HCT116 (cell line): ENCODE results near the gene VIPR1. TPM values are rescaled to one million over a fixed set of nuclear protein-coding genes. Genes with fewer than 3 reads are reported as not detected.

Experiments used
- ATAC-seq: fragments of 200-7000 bp; cut with Tn5 transposase; 2 replicates; pipeline ENCODE4 v1.9.1; 2020; ENCODE audit warnings: mild to moderate bottlenecking, moderate library complexity
- BruUV-seq: library from RNA; stranded (reverse); fragments of 400-500 nt; replicated peaks from 2 replicates; lab custom pipeline; 2021; lab: Mats Ljungman, UMichigan
- CTCF ChIA-PET: fragments of 300-600 bp; sonication (Branson Sonifier 250); formaldehyde crosslinking; loops from one replicate; lab custom pipeline; 2021; ENCODE audit warnings: antibody characterized with exemption; lab: Charles Lee
- POLR2A ChIA-PET: fragments of 300-600, 350-600 bp; sonication (Branson Sonifier 250); formaldehyde crosslinking; loops from one replicate; lab custom pipeline; 2021; ENCODE audit warnings: antibody characterized with exemption; lab: Charles Lee
- RAD21 ChIA-PET, 2 experiments: fragments of 300-600 bp; sonication (Branson Sonifier 250); formaldehyde crosslinking; loops; one replicate each; lab custom pipeline; 2023; ENCODE audit warnings: low total read pairs in 2 of 2; ENCODE audit not compliant: uncharacterized antibody in 2 of 2, unreplicated experiment in 2 of 2, low non-redundant PET in 1 of 2; lab: Charles Lee
- DNase-seq: peaks from one replicate; pipeline ENCODE4 v3.0.0-alpha.2; 2010; ENCODE audit warnings: low read depth, low spot score
- H2AFZ ChIP-seq: fragments of 200-600 bp; shearing (Covaris generic), sonication (generic); 2 replicates; pipeline ENCODE4 v1.6.1; 2017; ENCODE audit warnings: low read depth, mixed run types, mixed read lengths, antibody characterized with exemption, low read length; ENCODE audit not compliant: poor library complexity, severe bottlenecking
- H3K27ac ChIP-seq: 2 replicates; pipeline ENCODE4 v1.5.1; 2012; ENCODE audit warnings: low read depth, low read length
- H3K27me3 ChIP-seq: fragments of 200-600 bp; sonication (generic); 2 replicates; pipeline ENCODE4 v1.6.1; 2016; ENCODE audit warnings: mixed run types, low read length, mixed read lengths; ENCODE audit not compliant: insufficient read depth
- H3K36me3 ChIP-seq, 2 experiments: fragments of 200-500 bp in 1 of 2; fragments of 200-600 bp in 1 of 2; sonication (Bioruptor generic) in 1 of 2; sonication (generic) in 1 of 2; 2 replicates each; pipeline versions ENCODE4 v1.5.1 to v1.6.1; 2014 to 2016; ENCODE audit warnings: low read length in 2 of 2, inconsistent platforms in 1 of 2, mixed read lengths in 1 of 2, mixed run types in 1 of 2; ENCODE audit not compliant: insufficient read depth in 2 of 2, control insufficient read depth in 1 of 2
- H3K4me1 ChIP-seq, 2 experiments: fragments of 200-600 bp in 1 of 2; sonication (generic) in 1 of 2; 2 replicates each; pipeline versions ENCODE4 v1.5.1 to v1.6.1; 2012 to 2017; ENCODE audit warnings: low read length in 2 of 2, inconsistent platforms in 1 of 2, mild to moderate bottlenecking in 1 of 2, mixed read lengths in 1 of 2, mixed run types in 1 of 2, moderate library complexity in 1 of 2; ENCODE audit not compliant: insufficient read depth in 2 of 2, control insufficient read depth in 1 of 2
- H3K4me2 ChIP-seq: fragments of 200-600 bp; sonication (generic); 2 replicates; pipeline ENCODE4 v1.6.1; 2017; ENCODE audit warnings: mixed run types, low read length, mixed read lengths
- H3K4me3 ChIP-seq, 2 experiments: fragments of 200-600 bp in 1 of 2; sonication (generic) in 1 of 2; replicated peaks in 1 of 2; 2 replicates each; pipeline ENCODE4 v1.5.1; 2011 to 2016; ENCODE audit warnings: low read length in 2 of 2, control low read depth in 1 of 2, low read depth in 1 of 2, mild to moderate bottlenecking in 1 of 2, mixed read lengths in 1 of 2, mixed run types in 1 of 2
- H3K79me2 ChIP-seq: fragments of 200-600 bp; sonication (generic); 2 replicates; pipeline ENCODE4 v1.6.1; 2017; ENCODE audit warnings: mild to moderate bottlenecking, mixed run types, low read length, moderate library complexity, mixed read lengths; ENCODE audit not compliant: insufficient read depth
- H3K9ac ChIP-seq: fragments of 200-600 bp; sonication (generic); 2 replicates; pipeline ENCODE4 v1.6.1; 2016; ENCODE audit warnings: low read length, mixed read lengths
- H3K9me2 ChIP-seq: fragments of 200-600 bp; sonication (generic), shearing (Covaris generic); 2 replicates; pipeline ENCODE4 v1.6.1; 2017; ENCODE audit warnings: mixed run types, mild to moderate bottlenecking, moderate library complexity; ENCODE audit not compliant: insufficient read depth
- H3K9me3 ChIP-seq, 2 experiments: fragments of 200-500 bp in 1 of 2; fragments of 200-600 bp in 1 of 2; sonication (Bioruptor generic) in 1 of 2; sonication (generic) in 1 of 2; 2 replicates each; pipeline ENCODE4 v1.6.1; 2014 to 2017; ENCODE audit warnings: low read length in 2 of 2, mixed read lengths in 2 of 2, inconsistent platforms in 1 of 2, low read depth in 1 of 2, mild to moderate bottlenecking in 1 of 2, mixed run types in 1 of 2, moderate library complexity in 1 of 2; ENCODE audit not compliant: control insufficient read depth in 1 of 2, insufficient read depth in 1 of 2
- H4K20me1 ChIP-seq: fragments of 200-600 bp; sonication (generic), shearing (Covaris generic); 2 replicates; pipeline ENCODE4 v1.6.1; 2017; ENCODE audit warnings: mixed run types, mild to moderate bottlenecking, moderate library complexity; ENCODE audit not compliant: insufficient read depth
- CBX3 ChIP-seq: IDR thresholded peaks from 2 replicates; pipeline ENCODE4 v1.6.1; 2012; ENCODE audit warnings: low read depth
- CEBPB ChIP-seq: IDR thresholded peaks from 2 replicates; pipeline ENCODE4 v1.6.1; 2012; ENCODE audit warnings: low read depth
- EGR1 ChIP-seq: IDR thresholded peaks from 2 replicates; pipeline ENCODE4 v1.6.1; 2012; ENCODE audit warnings: low read depth
- ELF1 ChIP-seq: IDR thresholded peaks from 2 replicates; pipeline ENCODE4 v1.6.1; 2012; ENCODE audit warnings: low read depth, borderline replicate concordance
- EZH2 ChIP-seq: fragments of 200-600 bp; sonication (generic); IDR thresholded peaks from 2 replicates; pipeline ENCODE4 v1.6.1; 2017; ENCODE audit warnings: antibody characterized with exemption, mixed run types
- EZH2phosphoT487 ChIP-seq: fragments of 200-600 bp; IDR thresholded peaks from 2 replicates; pipeline ENCODE4 v1.6.1; 2018; ENCODE audit warnings: antibody characterized with exemption, borderline replicate concordance
- FOSL1 ChIP-seq: IDR thresholded peaks from 2 replicates; pipeline ENCODE4 v1.6.1; 2012; ENCODE audit warnings: low read depth
- MAX ChIP-seq: IDR thresholded peaks from 2 replicates; pipeline ENCODE4 v1.6.1; 2012
- REST ChIP-seq: IDR thresholded peaks from 2 replicates; pipeline ENCODE4 v1.6.1; 2012; ENCODE audit warnings: low read depth
- TCF7L2 ChIP-seq: IDR thresholded peaks from 2 replicates; pipeline ENCODE4 v1.7.0; 2011; ENCODE audit warnings: borderline replicate concordance, inconsistent platforms; ENCODE audit not compliant: insufficient read depth, insufficient read length; ENCODE audit errors: extremely low read depth
- ZFX ChIP-seq: fragments of 450-650 bp; IDR thresholded peaks from 2 replicates; pipeline ENCODE4 v1.6.1; 2017
- intact Hi-C: fragments of 100-400 bp; cut with micrococcal nuclease; formaldehyde crosslinking; loops from 2 replicates; pipeline ENCODE4 v1.10.0; 2022
- total RNA-seq: library from RNA; stranded (reverse); gene quantifications from one replicate; pipeline ENCODE4 v1.2.1, GENCODE V29; 2021; ENCODE audit not compliant: unreplicated experiment
- TF ChIP-seq, protein P1 (sequence below): IDR thresholded peaks from 2 replicates; pipeline ENCODE4 v1.6.1; 2011; ENCODE audit warnings: mild to moderate bottlenecking, low read length, moderate library complexity; ENCODE audit not compliant: insufficient replicate concordance; ENCODE audit errors: extremely low read depth
- TF ChIP-seq, protein P2 (sequence below), 3 experiments: fragments of 200-600 bp in 1 of 3; sonication (generic) in 1 of 3; IDR thresholded peaks in 2 of 3; conservative IDR thresholded peaks in 1 of 3; 2 replicates each; pipeline ENCODE4 v1.5.1; 2012 to 2017; ENCODE audit warnings: low read depth in 2 of 3, low read length in 2 of 3, antibody characterized with exemption in 1 of 3, borderline replicate concordance in 1 of 3, control low read depth in 1 of 3, mild to moderate bottlenecking in 1 of 3, mixed read lengths in 1 of 3, mixed run types in 1 of 3, moderate library complexity in 1 of 3; ENCODE audit not compliant: insufficient read depth in 1 of 3

VIPR1 gene
- total RNA-seq, 1 experiment from 2014 or later: 9.6 TPM

DNA sequence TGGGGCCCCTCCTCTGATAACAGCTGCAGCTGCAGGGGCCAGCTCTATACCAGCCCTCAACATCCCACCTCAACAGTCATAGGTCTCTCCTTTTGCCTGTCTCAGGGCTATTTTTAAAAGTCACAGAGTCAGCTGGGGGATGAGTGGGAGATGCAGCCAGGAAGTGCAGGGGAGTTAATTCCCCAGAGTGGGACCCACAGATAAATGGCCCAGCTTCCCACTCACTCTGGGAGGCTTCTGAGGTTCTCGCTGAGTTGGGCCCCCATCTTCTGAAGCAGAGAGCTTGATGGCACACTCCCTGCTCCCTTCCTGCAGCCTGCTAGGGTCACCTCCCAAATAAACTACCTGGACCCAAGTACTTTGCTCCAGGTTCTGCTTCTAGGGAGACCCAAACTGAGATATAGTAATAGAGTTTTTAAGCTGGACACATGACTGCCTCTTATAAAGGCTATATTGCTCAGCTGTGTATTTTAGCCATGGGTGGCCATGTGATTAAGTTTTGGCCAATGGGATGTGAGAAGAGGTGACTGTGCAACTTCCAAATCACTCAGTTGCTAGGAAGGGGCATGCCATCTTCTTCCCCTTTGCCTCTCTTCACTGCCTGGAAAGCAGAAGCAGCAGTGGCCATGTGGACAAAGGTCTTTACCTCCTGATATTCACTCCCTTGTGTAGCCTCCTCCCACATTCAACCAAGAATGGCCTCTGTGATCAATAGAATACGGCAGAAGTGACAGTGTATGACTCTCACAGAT is 15.5 kb upstream of the VIPR1 start:
- POLR2A ChIA-PET: no interaction called here
- no peaks in the 10 kb centered on the region for H3K27me3 ChIP-seq
- intact Hi-C loops: no loop called here
- no peak overlapping the region for H3K4me3 ChIP-seq
- no peak overlapping the region for H3K4me2 ChIP-seq
- no peak overlapping the region for H3K27ac ChIP-seq
- no peak overlapping the region for H3K9ac ChIP-seq
- H3K36me3 ChIP-seq: no peaks in the 10 kb centered on the region
- H3K79me2 ChIP-seq: no peaks in the 10 kb centered on the region
- RAD21 ChIA-PET: no interaction called here
- BruUV-seq: no TSS peak
- CTCF ChIA-PET: no interaction called here
- no peak overlapping the region for H2AFZ ChIP-seq
- ATAC-seq (no peak), DNase-seq (no peak)
- 0 out of 4 replicates have a peak, but pooled peaks cover 0 to 4% of the 10 kb centered on the region in 2 experiments for H3K9me3 ChIP-seq
- TF ChIP-seq EZH2phosphoT487: no peak
- TF ChIP-seq, protein P1, sequence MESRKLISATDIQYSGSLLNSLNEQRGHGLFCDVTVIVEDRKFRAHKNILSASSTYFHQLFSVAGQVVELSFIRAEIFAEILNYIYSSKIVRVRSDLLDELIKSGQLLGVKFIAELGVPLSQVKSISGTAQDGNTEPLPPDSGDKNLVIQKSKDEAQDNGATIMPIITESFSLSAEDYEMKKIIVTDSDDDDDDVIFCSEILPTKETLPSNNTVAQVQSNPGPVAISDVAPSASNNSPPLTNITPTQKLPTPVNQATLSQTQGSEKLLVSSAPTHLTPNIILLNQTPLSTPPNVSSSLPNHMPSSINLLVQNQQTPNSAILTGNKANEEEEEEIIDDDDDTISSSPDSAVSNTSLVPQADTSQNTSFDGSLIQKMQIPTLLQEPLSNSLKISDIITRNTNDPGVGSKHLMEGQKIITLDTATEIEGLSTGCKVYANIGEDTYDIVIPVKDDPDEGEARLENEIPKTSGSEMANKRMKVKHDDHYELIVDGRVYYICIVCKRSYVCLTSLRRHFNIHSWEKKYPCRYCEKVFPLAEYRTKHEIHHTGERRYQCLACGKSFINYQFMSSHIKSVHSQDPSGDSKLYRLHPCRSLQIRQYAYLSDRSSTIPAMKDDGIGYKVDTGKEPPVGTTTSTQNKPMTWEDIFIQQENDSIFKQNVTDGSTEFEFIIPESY: no peak
- no peak for TF ChIP-seq FOSL1
- no peak for TF ChIP-seq EGR1
- TF ChIP-seq EZH2: no peak
- no peak for TF ChIP-seq MAX
- no peak for TF ChIP-seq ELF1
- TF ChIP-seq CEBPB: no peak
- TF ChIP-seq TCF7L2: no peak
- no peak for TF ChIP-seq REST
- no peak for TF ChIP-seq ZFX
- TF ChIP-seq, protein P2, sequence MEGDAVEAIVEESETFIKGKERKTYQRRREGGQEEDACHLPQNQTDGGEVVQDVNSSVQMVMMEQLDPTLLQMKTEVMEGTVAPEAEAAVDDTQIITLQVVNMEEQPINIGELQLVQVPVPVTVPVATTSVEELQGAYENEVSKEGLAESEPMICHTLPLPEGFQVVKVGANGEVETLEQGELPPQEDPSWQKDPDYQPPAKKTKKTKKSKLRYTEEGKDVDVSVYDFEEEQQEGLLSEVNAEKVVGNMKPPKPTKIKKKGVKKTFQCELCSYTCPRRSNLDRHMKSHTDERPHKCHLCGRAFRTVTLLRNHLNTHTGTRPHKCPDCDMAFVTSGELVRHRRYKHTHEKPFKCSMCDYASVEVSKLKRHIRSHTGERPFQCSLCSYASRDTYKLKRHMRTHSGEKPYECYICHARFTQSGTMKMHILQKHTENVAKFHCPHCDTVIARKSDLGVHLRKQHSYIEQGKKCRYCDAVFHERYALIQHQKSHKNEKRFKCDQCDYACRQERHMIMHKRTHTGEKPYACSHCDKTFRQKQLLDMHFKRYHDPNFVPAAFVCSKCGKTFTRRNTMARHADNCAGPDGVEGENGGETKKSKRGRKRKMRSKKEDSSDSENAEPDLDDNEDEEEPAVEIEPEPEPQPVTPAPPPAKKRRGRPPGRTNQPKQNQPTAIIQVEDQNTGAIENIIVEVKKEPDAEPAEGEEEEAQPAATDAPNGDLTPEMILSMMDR (IDR thresholded peaks at IDR 0.05 in 2 of 3, conservative IDR thresholded peaks at IDR 0.05 in 1 of 3; ENCODE audit: borderline replicate concordance in 1 of 3, insufficient read depth in 1 of 3, low read depth in 2 of 3, low read length in 2 of 3): no peak
- TF ChIP-seq CBX3: no peak
- no peaks in the 10 kb centered on the region for H3K9me2 ChIP-seq
- H3K4me1 ChIP-seq: peaks cover 24 to 35% of the 10 kb centered on the region in 2 experiments
- no peaks in the 10 kb centered on the region for H4K20me1 ChIP-seq
